RWPE2 (cell line): ENCODE results near the gene ZNF598.

Experiments
- ATAC-seq: fragments of 200-7000 bp; cut with Tn5 transposase; 3 replicates; pipeline ENCODE4 v1.9.1; 2021; ENCODE audit warnings: low read depth
- DNase-seq: peaks from one replicate; pipeline ENCODE4 v3.0.0-alpha.2; 2020; ENCODE audit warnings: low spot score
- H3K27ac ChIP-seq: fragments of 450-650 bp; 2 replicates; pipeline ENCODE4 v1.5.1; 2017; ENCODE audit warnings: mild to moderate bottlenecking; ENCODE audit not compliant: poor library complexity, severe bottlenecking
- H3K27me3 ChIP-seq: fragments of 250-450 bp; sonication (Bioruptor Pico); 2 replicates; pipeline ENCODE4 v1.5.1; 2021; ENCODE audit warnings: mild to moderate bottlenecking, moderate library complexity; ENCODE audit not compliant: insufficient read depth, poor library complexity, severe bottlenecking
- H3K36me3 ChIP-seq: fragments of 250-450 bp; sonication (Bioruptor Pico); 2 replicates; pipeline ENCODE4 v1.5.1; 2020; ENCODE audit warnings: low read depth, mild to moderate bottlenecking, moderate library complexity
- H3K4me1 ChIP-seq: fragments of 250-450 bp; sonication (Bioruptor Pico); 2 replicates; pipeline ENCODE4 v1.5.1; 2021; ENCODE audit warnings: mild to moderate bottlenecking, moderate library complexity; ENCODE audit not compliant: insufficient read depth, poor library complexity, severe bottlenecking
- H3K4me3 ChIP-seq: fragments of 250-450 bp; sonication (Bioruptor Pico); 2 replicates; pipeline ENCODE4 v1.5.1; 2021; ENCODE audit warnings: mild to moderate bottlenecking, moderate library complexity; ENCODE audit not compliant: severe bottlenecking
- H3K9me3 ChIP-seq: fragments of 250-450 bp; sonication (Bioruptor Pico); 2 replicates; pipeline ENCODE4 v1.5.1; 2021; ENCODE audit warnings: mild to moderate bottlenecking, moderate library complexity; ENCODE audit not compliant: severe bottlenecking
- TF ChIP-seq, protein P1 (sequence below): fragments of 450-650 bp; IDR thresholded peaks from one replicate; pipeline ENCODE4 v1.5.1; 2017; ENCODE audit warnings: mild to moderate bottlenecking, moderate library complexity; ENCODE audit not compliant: poor library complexity, severe bottlenecking

The ZNF598 gene

DNA sequence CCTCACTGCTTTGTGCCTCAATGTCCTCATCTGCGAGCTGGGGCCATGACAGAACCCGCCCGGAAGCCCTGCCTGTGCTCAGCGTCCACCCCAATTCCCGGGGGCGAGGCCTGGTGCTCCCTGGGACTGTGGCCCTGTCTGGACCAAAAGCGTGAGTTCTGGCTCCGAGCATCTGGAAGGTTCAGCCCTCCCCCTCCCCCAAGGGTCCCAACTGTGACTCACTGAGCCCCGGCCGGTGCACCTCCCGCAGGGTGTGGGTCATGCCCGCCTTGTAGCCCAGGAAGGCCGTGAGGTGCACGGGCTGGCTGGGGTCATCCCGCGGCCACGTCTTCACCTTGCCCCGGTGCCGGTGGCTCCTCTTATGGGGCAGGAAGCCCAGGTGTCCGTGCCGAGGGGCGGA is 55.9 kb downstream of the ZNF598 start:
- Histone ChIP-seq H3K36me3 (no peaks in the 10 kb centered on the region), H3K27ac (no peak overlapping the region), H3K27me3 (no peaks in the 10 kb centered on the region), H3K4me3 (no peak overlapping the region), H3K4me1 (peaks cover 8% of the 10 kb centered on the region), H3K9me3 (no peaks in the 10 kb centered on the region)
- TF ChIP-seq, protein P1, sequence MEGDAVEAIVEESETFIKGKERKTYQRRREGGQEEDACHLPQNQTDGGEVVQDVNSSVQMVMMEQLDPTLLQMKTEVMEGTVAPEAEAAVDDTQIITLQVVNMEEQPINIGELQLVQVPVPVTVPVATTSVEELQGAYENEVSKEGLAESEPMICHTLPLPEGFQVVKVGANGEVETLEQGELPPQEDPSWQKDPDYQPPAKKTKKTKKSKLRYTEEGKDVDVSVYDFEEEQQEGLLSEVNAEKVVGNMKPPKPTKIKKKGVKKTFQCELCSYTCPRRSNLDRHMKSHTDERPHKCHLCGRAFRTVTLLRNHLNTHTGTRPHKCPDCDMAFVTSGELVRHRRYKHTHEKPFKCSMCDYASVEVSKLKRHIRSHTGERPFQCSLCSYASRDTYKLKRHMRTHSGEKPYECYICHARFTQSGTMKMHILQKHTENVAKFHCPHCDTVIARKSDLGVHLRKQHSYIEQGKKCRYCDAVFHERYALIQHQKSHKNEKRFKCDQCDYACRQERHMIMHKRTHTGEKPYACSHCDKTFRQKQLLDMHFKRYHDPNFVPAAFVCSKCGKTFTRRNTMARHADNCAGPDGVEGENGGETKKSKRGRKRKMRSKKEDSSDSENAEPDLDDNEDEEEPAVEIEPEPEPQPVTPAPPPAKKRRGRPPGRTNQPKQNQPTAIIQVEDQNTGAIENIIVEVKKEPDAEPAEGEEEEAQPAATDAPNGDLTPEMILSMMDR = no peak
- DNase-seq (peak; percentile 60), ATAC-seq (no peak)

DNA sequence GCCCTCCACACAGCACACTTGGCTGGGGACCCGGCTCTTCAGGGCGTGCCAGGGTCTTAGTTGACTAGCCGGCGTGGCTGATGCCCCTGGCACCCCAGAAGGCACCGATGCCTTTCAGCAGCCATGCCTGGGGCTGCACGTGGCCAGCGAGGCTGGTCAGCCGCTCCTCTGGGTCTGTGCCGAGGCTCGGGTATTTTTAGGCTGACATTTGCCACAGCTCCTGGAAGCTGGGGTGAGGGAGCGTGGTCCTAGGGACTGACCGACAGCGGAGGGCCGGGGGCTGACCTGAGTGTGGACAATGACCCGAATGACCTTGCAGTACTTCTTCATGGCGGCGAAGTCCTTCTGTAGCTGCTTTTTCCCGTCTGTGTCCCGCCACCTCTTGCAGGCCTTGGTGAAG is 59.1 kb downstream of the ZNF598 start:
- TF ChIP-seq, protein P1 = no peak
- ATAC-seq = no peak
- H3K27me3 ChIP-seq = no peaks in the 10 kb centered on the region
- H3K4me3 ChIP-seq = no peak overlapping the region
- H3K9me3 ChIP-seq = no peaks in the 10 kb centered on the region
- no peak for DNase-seq
- H3K27ac ChIP-seq = no peak overlapping the region
- peaks cover 8% of the 10 kb centered on the region for H3K4me1 ChIP-seq
- no peaks in the 10 kb centered on the region for H3K36me3 ChIP-seq

GRCh38 chr16:1950047-1950446 is 59.6 kb downstream of the ZNF598 start:
- Histone ChIP-seq H3K27ac (no peak overlapping the region), H3K9me3 (no peaks in the 10 kb centered on the region), H3K36me3 (no peaks in the 10 kb centered on the region), H3K4me3 (no peak overlapping the region), H3K4me1 (peaks cover 8% of the 10 kb centered on the region), H3K27me3 (no peaks in the 10 kb centered on the region)
- peak; percentile 74 for DNase-seq
- TF ChIP-seq, protein P1 = no peak
- ATAC-seq = peak; percentile 80

- peaks cover 8% of the 10 kb centered on the region for H3K4me1 ChIP-seq
- no peak overlapping the region for H3K4me3 ChIP-seq
- H3K36me3 ChIP-seq = no peaks in the 10 kb centered on the region
- H3K27ac ChIP-seq = no peak overlapping the region
- DNase-seq (no peak), ATAC-seq (no peak)
- TF ChIP-seq, protein P1 = no peak
- no peaks in the 10 kb centered on the region for H3K27me3 ChIP-seq
- no peaks in the 10 kb centered on the region for H3K9me3 ChIP-seq
These were observed 60.1 kb downstream of the ZNF598 start for GRCh38 chr16:1949507-1949906.
